RPMI8226 (cell line): ENCODE results near the gene PPP1R1C.

ENCODE experiments used
- DNase-seq: peaks from one replicate; pipeline ENCODE4 v3.0.0-alpha.2; 2015

Gene PPP1R1C

GRCh38 chr2:181972431-181973170 lies 13.1 kb upstream of the PPP1R1C start:
- DNase-seq, result no peak

GRCh38 chr2:181973171-181973783 lies 12.4 kb upstream of the PPP1R1C start:
- no peak for DNase-seq

GRCh38 chr2:181977661-181978350 lies 7.8 kb upstream of the PPP1R1C start:
- DNase-seq, result no peak

- DNase-seq, result no peak
These were observed 7.1 kb upstream of the PPP1R1C start for GRCh38 chr2:181978351-181979150.

GRCh38 chr2:181984060-181984459 lies 1.6 kb upstream of the PPP1R1C start:
- DNase-seq, result no peak

GRCh38 chr2:181984814-181985631 lies 630 bp upstream of the PPP1R1C start:
- no peak for DNase-seq

- DNase-seq, result no peak
These were observed 2.7 kb downstream of the PPP1R1C start for GRCh38 chr2:181988154-181988924.

GRCh38 chr2:181989099-181989498 lies 3.4 kb downstream of the PPP1R1C start:
- no peak for DNase-seq

- peak; percentile 70 for DNase-seq
These were observed 5.7 kb downstream of the PPP1R1C start for GRCh38 chr2:181991171-181991885.

GRCh38 chr2:181992776-181993175 lies 7.1 kb downstream of the PPP1R1C start:
- no peak for DNase-seq

GRCh38 chr2:181995289-181995688 lies 9.6 kb downstream of the PPP1R1C start:
- no peak for DNase-seq

- no peak for DNase-seq
These were observed 12.6 kb downstream of the PPP1R1C start for GRCh38 chr2:181998041-181998835.

GRCh38 chr2:181998891-181999654 lies 13.4 kb downstream of the PPP1R1C start:
- DNase-seq, result no peak

GRCh38 chr2:181999911-182000310 lies 14.3 kb downstream of the PPP1R1C start:
- DNase-seq, result no peak

GRCh38 chr2:182004945-182005520 lies 19.4 kb downstream of the PPP1R1C start:
- no peak for DNase-seq

GRCh38 chr2:182006595-182007341 lies 21.1 kb downstream of the PPP1R1C start:
- no peak for DNase-seq

- DNase-seq, result no peak
These were observed 28.6 kb downstream of the PPP1R1C start for GRCh38 chr2:182014284-182014683.
